C4-2B (cell line): ENCODE data around the gene PGAP2.

Experiments
- CTCF ChIP-seq: fragments of 450-650 bp; conservative IDR thresholded peaks from 2 replicates; pipeline ENCODE4 v1.5.1; 2017; ENCODE audit warnings: mild to moderate bottlenecking
- ZFX ChIP-seq: fragments of 450-650 bp; IDR thresholded peaks from 2 replicates; pipeline ENCODE4 v1.6.1; 2017

GRCh38 chr11:3825473-3826154, 17.3 kb downstream of the PGAP2 start:
- no peak for TF ChIP-seq CTCF
- TF ChIP-seq ZFX: no peak
